ENCODE results near the gene PCDHGC4.
A peak's percentile ranks its signal among the peaks of the same experiment; 100 is the strongest.

The PCDHGC4 gene

GRCh38 chr5:141490771-141491170 lies 5.9 kb downstream of the PCDHGC4 start:
- DNase-seq: no peak

GRCh38 chr5:141491323-141492167 lies 6.7 kb downstream of the PCDHGC4 start:
- DNase-seq: no peak

- no peak for DNase-seq
Observed at GRCh38 chr5:141492168-141492885, 7.5 kb downstream of the PCDHGC4 start.

GRCh38 chr5:141493500-141494422 lies 8.9 kb downstream of the PCDHGC4 start:
- DNase-seq: no peak

- no peak for DNase-seq
Observed at GRCh38 chr5:141494761-141495452, 10.1 kb downstream of the PCDHGC4 start.

GRCh38 chr5:141495453-141495811 lies 10.6 kb downstream of the PCDHGC4 start:
- DNase-seq: no peak

GRCh38 chr5:141496038-141496437 lies 11.2 kb downstream of the PCDHGC4 start:
- peak in 1 of 2 experiments; percentile 55 for DNase-seq

- no peak for DNase-seq
Observed at GRCh38 chr5:141501761-141502160, 16.9 kb downstream of the PCDHGC4 start.

GRCh38 chr5:141503681-141504080 lies 18.9 kb downstream of the PCDHGC4 start:
- DNase-seq: peak in 1 of 2 experiments; percentile 2

GRCh38 chr5:141504216-141504615 lies 19.4 kb downstream of the PCDHGC4 start:
- DNase-seq: no peak

- no peak for DNase-seq
Observed at GRCh38 chr5:141506381-141507155, 21.7 kb downstream of the PCDHGC4 start.

GRCh38 chr5:141507387-141508091 lies 22.7 kb downstream of the PCDHGC4 start:
- no peak for DNase-seq

GRCh38 chr5:141508440-141508797 lies 23.6 kb downstream of the PCDHGC4 start:
- no peak for DNase-seq

- peak in 1 of 2 experiments; percentile 65 for DNase-seq
Observed at GRCh38 chr5:141508798-141509611, 24.2 kb downstream of the PCDHGC4 start.

- no peak for DNase-seq
Observed at GRCh38 chr5:141510160-141510559, 25.3 kb downstream of the PCDHGC4 start.

GRCh38 chr5:141510850-141511601 lies 26.2 kb downstream of the PCDHGC4 start:
- DNase-seq: no peak

- DNase-seq: no peak
Observed at GRCh38 chr5:141511771-141512325, 27.0 kb downstream of the PCDHGC4 start.

GRCh38 chr5:141512390-141512910 lies 27.6 kb downstream of the PCDHGC4 start:
- peak in 1 of 2 experiments; percentile 2 for DNase-seq
